Activated naive CD4-positive, alpha-beta T cell treated with anti-CD3 and anti-CD28 coated beads, Interleukin-2, amount 10 ng/mL, durations not matched to agents 7 days and 5 days (primary cell): ENCODE data around the gene LDLRAP1.

ENCODE experiments used
- CTCF ChIA-PET: fragments of 350-600 bp; sonication (Branson Sonifier 250); formaldehyde crosslinking; loops from one replicate; lab custom pipeline; 2021; ENCODE audit warnings: antibody characterized with exemption; lab: Charles Lee
- DNase-seq: peaks from one replicate; pipeline ENCODE4 v3.0.0-alpha.2; 2020
- H3K27ac Mint-ChIP-seq: one replicate; pipeline ENCODE4 v1.8.0; 2021; ENCODE audit warnings: mild to moderate bottlenecking, moderate library complexity, mixed read lengths
- H3K27me3 Mint-ChIP-seq: one replicate; pipeline ENCODE4 v1.8.0; 2021; ENCODE audit warnings: mild to moderate bottlenecking, mixed read lengths
- H3K36me3 Mint-ChIP-seq: one replicate; pipeline ENCODE4 v1.8.0; 2021; ENCODE audit warnings: mixed read lengths
- H3K4me1 Mint-ChIP-seq: one replicate; pipeline ENCODE4 v1.8.0; 2021; ENCODE audit warnings: mixed read lengths
- H3K4me3 Mint-ChIP-seq: one replicate; pipeline ENCODE4 v1.8.0; 2021; ENCODE audit warnings: mild to moderate bottlenecking, moderate library complexity, mixed read lengths
- H3K9me3 Mint-ChIP-seq: one replicate; pipeline ENCODE4 v1.8.0; 2021; ENCODE audit warnings: mixed read lengths

LDLRAP1 gene

GRCh38 chr1:25529518-25530185, 13.8 kb upstream of the LDLRAP1 start:
- CTCF ChIA-PET, result no interaction called here

GRCh38 chr1:25530186-25531081, 13.0 kb upstream of the LDLRAP1 start:
- H3K36me3 Mint-ChIP-seq, result no peaks in the 10 kb centered on the region
- H3K27ac Mint-ChIP-seq, result no peak overlapping the region
- peaks cover 1% of the 10 kb centered on the region for H3K9me3 Mint-ChIP-seq
- DNase-seq, result no peak
- CTCF ChIA-PET, result no interaction called here
- peaks cover 49% of the 10 kb centered on the region for H3K27me3 Mint-ChIP-seq
- H3K4me3 Mint-ChIP-seq, result no peak overlapping the region
- peaks cover 2% of the 10 kb centered on the region for H3K4me1 Mint-ChIP-seq

More at GRCh38 chr1:25529518-25530185, 13.8 kb upstream of the LDLRAP1 start:
- H3K27ac Mint-ChIP-seq, result no peak overlapping the region
- H3K4me1 Mint-ChIP-seq, result peaks cover 3% of the 10 kb centered on the region
- peaks cover 4% of the 10 kb centered on the region for H3K9me3 Mint-ChIP-seq
- peaks cover 49% of the 10 kb centered on the region for H3K27me3 Mint-ChIP-seq
- DNase-seq, result no peak
- no peaks in the 10 kb centered on the region for H3K36me3 Mint-ChIP-seq
- H3K4me3 Mint-ChIP-seq, result no peak overlapping the region

- peak overlapping the region; percentile 43 for H3K27ac Mint-ChIP-seq
- H3K9me3 Mint-ChIP-seq, result no peaks in the 10 kb centered on the region
- CTCF ChIA-PET, result no interaction called here
- H3K27me3 Mint-ChIP-seq, result peaks cover 55% of the 10 kb centered on the region
- H3K36me3 Mint-ChIP-seq, result no peaks in the 10 kb centered on the region
- H3K4me1 Mint-ChIP-seq, result no peaks in the 10 kb centered on the region
- DNase-seq, result no peak
- H3K4me3 Mint-ChIP-seq, result no peak overlapping the region
Observed at GRCh38 chr1:25531082-25531461, 12.3 kb upstream of the LDLRAP1 start.

- DNase-seq, result no peak
- H3K4me1 Mint-ChIP-seq, result no peaks in the 10 kb centered on the region
- H3K27ac Mint-ChIP-seq, result no peak overlapping the region
- CTCF ChIA-PET, result interaction anchor here (0.9 kb wide), 1 partner anchor 13 kb away, joined by 3 read pairs; no protein-coding TSS in a partner anchor
- no peak overlapping the region for H3K4me3 Mint-ChIP-seq
- peaks cover 71% of the 10 kb centered on the region for H3K27me3 Mint-ChIP-seq
- H3K36me3 Mint-ChIP-seq, result no peaks in the 10 kb centered on the region
- no peaks in the 10 kb centered on the region for H3K9me3 Mint-ChIP-seq
Observed at GRCh38 chr1:25532970-25533369, 10.4 kb upstream of the LDLRAP1 start.

- no peaks in the 10 kb centered on the region for H3K36me3 Mint-ChIP-seq
- no peak for DNase-seq
- H3K4me3 Mint-ChIP-seq, result no peak overlapping the region
- CTCF ChIA-PET, result no interaction called here
- peaks cover 69% of the 10 kb centered on the region for H3K27me3 Mint-ChIP-seq
- no peaks in the 10 kb centered on the region for H3K4me1 Mint-ChIP-seq
- H3K9me3 Mint-ChIP-seq, result no peaks in the 10 kb centered on the region
- H3K27ac Mint-ChIP-seq, result no peak overlapping the region
Observed at GRCh38 chr1:25533775-25534409, 9.5 kb upstream of the LDLRAP1 start.

- no peak overlapping the region for H3K4me3 Mint-ChIP-seq
- CTCF ChIA-PET, result no interaction called here
- no peaks in the 10 kb centered on the region for H3K36me3 Mint-ChIP-seq
- H3K9me3 Mint-ChIP-seq, result no peaks in the 10 kb centered on the region
- H3K27ac Mint-ChIP-seq, result no peak overlapping the region
- no peak for DNase-seq
- H3K4me1 Mint-ChIP-seq, result no peaks in the 10 kb centered on the region
- H3K27me3 Mint-ChIP-seq, result peaks cover 69% of the 10 kb centered on the region
Observed at GRCh38 chr1:25534410-25534788, 9.0 kb upstream of the LDLRAP1 start.

GRCh38 chr1:25536124-25536523, 7.3 kb upstream of the LDLRAP1 start:
- Mint-ChIP-seq H3K27me3 (peaks cover 69% of the 10 kb centered on the region), H3K4me1 (no peaks in the 10 kb centered on the region), H3K27ac (no peak overlapping the region), H3K36me3 (no peaks in the 10 kb centered on the region), H3K4me3 (no peak overlapping the region), H3K9me3 (no peaks in the 10 kb centered on the region)
- no peak for DNase-seq
- CTCF ChIA-PET, result no interaction called here

- Mint-ChIP-seq H3K36me3 (no peaks in the 10 kb centered on the region), H3K4me1 (no peaks in the 10 kb centered on the region), H3K9me3 (no peaks in the 10 kb centered on the region), H3K27me3 (peaks cover 69% of the 10 kb centered on the region), H3K4me3 (no peak overlapping the region), H3K27ac (no peak overlapping the region)
- no peak for DNase-seq
- CTCF ChIA-PET, result interaction anchor here (1.2 to 1.9 kb wide), 2 partner anchors 16 to 35 kb away, joined by 3 to 6 read pairs; no protein-coding TSS in a partner anchor
Observed at GRCh38 chr1:25537153-25537831, 6.1 kb upstream of the LDLRAP1 start.

GRCh38 chr1:25538191-25538767, 5.1 kb upstream of the LDLRAP1 start:
- no peak for DNase-seq
- Mint-ChIP-seq H3K27ac (no peak overlapping the region), H3K27me3 (peaks cover 63% of the 10 kb centered on the region), H3K4me3 (no peak overlapping the region), H3K9me3 (no peaks in the 10 kb centered on the region), H3K36me3 (no peaks in the 10 kb centered on the region), H3K4me1 (peaks cover 4% of the 10 kb centered on the region)
- CTCF ChIA-PET, result interaction anchor here (1.2 to 1.9 kb wide), 2 partner anchors 17 to 34 kb away, joined by 3 to 6 read pairs; no protein-coding TSS in a partner anchor

GRCh38 chr1:25540750-25541342, 2.6 kb upstream of the LDLRAP1 start:
- Mint-ChIP-seq H3K9me3 (no peaks in the 10 kb centered on the region), H3K4me3 (no peak overlapping the region), H3K27ac (no peak overlapping the region), H3K4me1 (peaks cover 20% of the 10 kb centered on the region), H3K36me3 (peaks cover 6% of the 10 kb centered on the region), H3K27me3 (peaks cover 45% of the 10 kb centered on the region)
- CTCF ChIA-PET, result interaction anchor here (1.1 kb wide), 1 partner anchor 20 kb away, joined by 3 read pairs; no protein-coding TSS in a partner anchor
- DNase-seq, result no peak

GRCh38 chr1:25541425-25541824, 2.0 kb upstream of the LDLRAP1 start:
- Mint-ChIP-seq H3K27me3 (peaks cover 39% of the 10 kb centered on the region), H3K4me3 (no peak overlapping the region), H3K4me1 (peaks cover 26% of the 10 kb centered on the region), H3K9me3 (no peaks in the 10 kb centered on the region), H3K36me3 (peaks cover 8% of the 10 kb centered on the region), H3K27ac (no peak overlapping the region)
- CTCF ChIA-PET, result no interaction called here
- DNase-seq, result no peak

GRCh38 chr1:25541889-25542658, 1.3 kb upstream of the LDLRAP1 start:
- no peak for DNase-seq
- Mint-ChIP-seq H3K27me3 (peaks cover 35% of the 10 kb centered on the region), H3K4me3 (peak overlapping the region; percentile 68), H3K36me3 (peaks cover 13% of the 10 kb centered on the region), H3K27ac (no peak overlapping the region), H3K9me3 (no peaks in the 10 kb centered on the region), H3K4me1 (peaks cover 32% of the 10 kb centered on the region)
- CTCF ChIA-PET, result no interaction called here

- CTCF ChIA-PET, result interaction anchor here (0.9 kb wide), 1 partner anchor 24 kb away, joined by 3 read pairs; no protein-coding TSS in a partner anchor
- no peak overlapping the region for H3K27ac Mint-ChIP-seq
- H3K36me3 Mint-ChIP-seq, result peaks cover 15% of the 10 kb centered on the region
- no peak for DNase-seq
- no peaks in the 10 kb centered on the region for H3K9me3 Mint-ChIP-seq
- peaks cover 25% of the 10 kb centered on the region for H3K27me3 Mint-ChIP-seq
- peaks cover 38% of the 10 kb centered on the region for H3K4me1 Mint-ChIP-seq
- H3K4me3 Mint-ChIP-seq, result peak overlapping the region; percentile 68
Observed at GRCh38 chr1:25543005-25543424, 391 bp upstream of the LDLRAP1 start.
